Stimulated activated CD4-positive, alpha-beta T cell treated with anti-CD3 and anti-CD28 coated beads, Interleukin-2, amount 100 ng/mL, for 48 hours (primary cell): Measurements from ENCODE around the gene DALRD3.

Experiments
- DNase-seq, 2 donors: peaks; one replicate each; pipeline ENCODE4 v3.0.0-alpha.2; 2020

DALRD3 gene

GRCh38 chr3:48974076-48974864, 44.1 kb downstream of the DALRD3 start:
- no peak for DNase-seq

GRCh38 chr3:48970586-48970985, 47.8 kb downstream of the DALRD3 start:
- no peak for DNase-seq

- DNase-seq, result peak; percentile 24 to 41
These were observed 51.5 kb downstream of the DALRD3 start for GRCh38 chr3:48966876-48967361.

GRCh38 chr3:48966367-48966766, 52.0 kb downstream of the DALRD3 start:
- no peak for DNase-seq
